GM23338 (cell line): ENCODE results near the gene OMP. TPM values are rescaled to one million over a fixed set of nuclear protein-coding genes. Genes with fewer than 3 reads are reported as not detected.

Experiments
- ATAC-seq: fragments of 200-7000 bp; cut with Tn5 transposase; 3 replicates; pipeline ENCODE4 v1.9.1; 2020
- DNase-seq: peaks from one replicate; pipeline ENCODE4 v3.0.0-alpha.2; 2015; ENCODE audit warnings: low spot score
- H2AFZ ChIP-seq: fragments of 200-600 bp; sonication (generic); 2 replicates; pipeline ENCODE4 v1.8.0; 2016; ENCODE audit warnings: antibody characterized with exemption, mild to moderate bottlenecking, moderate library complexity
- H3F3A ChIP-seq: fragments of 200-600 bp; sonication (generic); replicated peaks from 2 replicates; pipeline ENCODE4 v1.8.0; 2017; ENCODE audit warnings: antibody characterized with exemption, mixed run types, low read depth
- H3K27ac ChIP-seq: fragments of 200-600 bp; sonication (generic); 2 replicates; pipeline ENCODE4 v1.6.1; 2016; ENCODE audit warnings: low read depth
- H3K27me3 ChIP-seq: fragments of 200-600 bp; sonication (generic); 2 replicates; pipeline ENCODE4 v1.8.0; 2016; ENCODE audit warnings: mild to moderate bottlenecking, mixed run types, moderate library complexity; ENCODE audit not compliant: insufficient read depth
- H3K36me3 ChIP-seq: fragments of 200-600 bp; sonication (generic); 2 replicates; pipeline ENCODE4 v1.8.0; 2016; ENCODE audit warnings: mild to moderate bottlenecking; ENCODE audit not compliant: insufficient read depth
- H3K4me1 ChIP-seq: fragments of 200-600 bp; sonication (generic); 2 replicates; pipeline ENCODE4 v1.8.0; 2016; ENCODE audit warnings: mild to moderate bottlenecking, moderate library complexity; ENCODE audit not compliant: insufficient read depth
- H3K4me2 ChIP-seq: fragments of 200-600 bp; sonication (generic); 2 replicates; pipeline ENCODE4 v1.7.1; 2017; ENCODE audit warnings: mixed run types
- H3K4me3 ChIP-seq: fragments of 200-600 bp; sonication (generic); 2 replicates; pipeline ENCODE4 v1.6.1; 2016; ENCODE audit warnings: mixed run types
- H3K79me2 ChIP-seq: fragments of 200-600 bp; sonication (generic); replicated peaks from 2 replicates; pipeline ENCODE4 v1.8.0; 2017; ENCODE audit warnings: mild to moderate bottlenecking; ENCODE audit not compliant: insufficient read depth
- H3K9me2 ChIP-seq: fragments of 200-600 bp; sonication (generic); 2 replicates; pipeline ENCODE4 v1.8.0; 2017; ENCODE audit not compliant: insufficient read depth
- H4K20me1 ChIP-seq: fragments of 200-600 bp; sonication (generic); replicated peaks from 2 replicates; pipeline ENCODE4 v1.8.0; 2017; ENCODE audit warnings: mild to moderate bottlenecking; ENCODE audit not compliant: insufficient read depth
- H3K27ac Mint-ChIP-seq: 2 replicates; pipeline ENCODE4 v1.8.0; 2020; ENCODE audit warnings: inconsistent platforms, mild to moderate bottlenecking, moderate library complexity, mixed read lengths
- H3K27me3 Mint-ChIP-seq: 3 replicates; pipeline ENCODE4 v1.8.0; 2022; ENCODE audit warnings: low read depth, mild to moderate bottlenecking, moderate library complexity, mixed read lengths, inconsistent platforms; ENCODE audit not compliant: insufficient read depth, poor library complexity
- H3K36me3 Mint-ChIP-seq: 3 replicates; pipeline ENCODE4 v1.8.0; 2021; ENCODE audit warnings: low read depth, mild to moderate bottlenecking, inconsistent platforms, moderate library complexity, mixed read lengths
- H3K4me1 Mint-ChIP-seq: 3 replicates; pipeline ENCODE4 v1.8.0; 2020; ENCODE audit warnings: mild to moderate bottlenecking, inconsistent platforms, mixed read lengths
- H3K4me3 Mint-ChIP-seq: 3 replicates; pipeline ENCODE4 v1.8.0; 2021; ENCODE audit warnings: moderate library complexity, mild to moderate bottlenecking, inconsistent platforms, mixed read lengths
- H3K9me3 Mint-ChIP-seq: 3 replicates; pipeline ENCODE4 v1.8.0; 2020; ENCODE audit warnings: moderate library complexity, mild to moderate bottlenecking, inconsistent platforms, mixed read lengths
- EZH2 ChIP-seq: fragments of 200-600 bp; sonication (generic); IDR thresholded peaks from one replicate; pipeline ENCODE4 v1.8.0; 2017; ENCODE audit warnings: antibody characterized with exemption, mild to moderate bottlenecking, low read depth; ENCODE audit not compliant: unreplicated experiment
- JUNB ChIP-seq: IDR thresholded peaks from one replicate; pipeline ENCODE4 v1.6.1; 2016; ENCODE audit warnings: antibody characterized with exemption; ENCODE audit not compliant: unreplicated experiment
- NANOG ChIP-seq: IDR thresholded peaks from 2 replicates; pipeline ENCODE4 v1.6.1; 2016; ENCODE audit warnings: antibody characterized with exemption, borderline replicate concordance
- POLR2AphosphoS5 ChIP-seq: IDR thresholded peaks from 2 replicates; pipeline ENCODE4 v1.6.1; 2016; ENCODE audit warnings: antibody characterized with exemption, low read depth
- REST ChIP-seq: IDR thresholded peaks from one replicate; pipeline ENCODE4 v1.6.1; 2018; ENCODE audit warnings: antibody characterized with exemption; ENCODE audit not compliant: unreplicated experiment
- STAT1 ChIP-seq: IDR thresholded peaks from one replicate; pipeline ENCODE4 v1.6.1; 2016; ENCODE audit warnings: antibody characterized with exemption; ENCODE audit not compliant: unreplicated experiment
- ZNF331 ChIP-seq: fragments of 250-450 bp; sonication (Bioruptor Pico); IDR thresholded peaks from 2 replicates; pipeline ENCODE4 v1.5.0; 2020; ENCODE audit warnings: low read depth, mild to moderate bottlenecking, moderate library complexity
- polyA plus RNA-seq: library from polyadenylated mRNA; unstranded; fragments of >200 nt; fragmentation: Nextera tagmentation; extraction: Ambion mirVana; gene quantifications from 2 replicates; pipeline ENCODE4 v1.2.1, GENCODE V29; 2016
- total RNA-seq: library from RNA; depleted of rRNA; stranded (reverse); fragments of >200 nt; shearing (Covaris generic); gene quantifications from 2 replicates; pipeline ENCODE4 v1.2.3, GENCODE V29; 2014
- TF ChIP-seq, protein P1 (sequence below): fragments of 250-450 bp; sonication (Bioruptor Pico); IDR thresholded peaks from 2 replicates; pipeline ENCODE4 v1.5.0; 2020; ENCODE audit warnings: mild to moderate bottlenecking, moderate library complexity
- TF ChIP-seq, protein P2 (sequence below), 2 experiments: fragments of 200-600 bp in 1 of 2; sonication (generic) in 1 of 2; conservative IDR thresholded peaks; 2 replicates each; pipeline versions ENCODE4 v1.5.1 to v1.6.1; 2016 to 2017; ENCODE audit warnings: antibody characterized with exemption in 2 of 2, low read depth in 2 of 2, mild to moderate bottlenecking in 2 of 2, moderate library complexity in 1 of 2
- TF ChIP-seq, protein P3 (sequence below): IDR thresholded peaks from 2 replicates; pipeline ENCODE4 v1.6.1; 2016; ENCODE audit warnings: antibody characterized with exemption

Gene OMP
- total and polyA plus RNA-seq, 2 experiments from 2014 or later = 1.0 TPM; not detected in 1

GRCh38 chr11:77085652-77086051, 17.0 kb upstream of the OMP start:
- H3K4me1 ChIP-seq = no peaks in the 10 kb centered on the region
- H3K27me3 Mint-ChIP-seq = peaks cover 8% of the 10 kb centered on the region
- no peaks in the 10 kb centered on the region for H3K36me3 Mint-ChIP-seq
- ATAC-seq (no peak), DNase-seq (no peak)
- no peak overlapping the region for H3K4me2 ChIP-seq
- H4K20me1 ChIP-seq = no peaks in the 10 kb centered on the region
- peaks cover 8% of the 10 kb centered on the region; the same call in 2 of the 3 replicates for H3K4me1 Mint-ChIP-seq
- no peaks in the 10 kb centered on the region for H3F3A ChIP-seq
- H3K36me3 ChIP-seq = no peaks in the 10 kb centered on the region
- no peak overlapping the region for H3K4me3 Mint-ChIP-seq
- TF ChIP-seq EZH2 = no peak
- no peak for TF ChIP-seq STAT1
- TF ChIP-seq, protein P1, sequence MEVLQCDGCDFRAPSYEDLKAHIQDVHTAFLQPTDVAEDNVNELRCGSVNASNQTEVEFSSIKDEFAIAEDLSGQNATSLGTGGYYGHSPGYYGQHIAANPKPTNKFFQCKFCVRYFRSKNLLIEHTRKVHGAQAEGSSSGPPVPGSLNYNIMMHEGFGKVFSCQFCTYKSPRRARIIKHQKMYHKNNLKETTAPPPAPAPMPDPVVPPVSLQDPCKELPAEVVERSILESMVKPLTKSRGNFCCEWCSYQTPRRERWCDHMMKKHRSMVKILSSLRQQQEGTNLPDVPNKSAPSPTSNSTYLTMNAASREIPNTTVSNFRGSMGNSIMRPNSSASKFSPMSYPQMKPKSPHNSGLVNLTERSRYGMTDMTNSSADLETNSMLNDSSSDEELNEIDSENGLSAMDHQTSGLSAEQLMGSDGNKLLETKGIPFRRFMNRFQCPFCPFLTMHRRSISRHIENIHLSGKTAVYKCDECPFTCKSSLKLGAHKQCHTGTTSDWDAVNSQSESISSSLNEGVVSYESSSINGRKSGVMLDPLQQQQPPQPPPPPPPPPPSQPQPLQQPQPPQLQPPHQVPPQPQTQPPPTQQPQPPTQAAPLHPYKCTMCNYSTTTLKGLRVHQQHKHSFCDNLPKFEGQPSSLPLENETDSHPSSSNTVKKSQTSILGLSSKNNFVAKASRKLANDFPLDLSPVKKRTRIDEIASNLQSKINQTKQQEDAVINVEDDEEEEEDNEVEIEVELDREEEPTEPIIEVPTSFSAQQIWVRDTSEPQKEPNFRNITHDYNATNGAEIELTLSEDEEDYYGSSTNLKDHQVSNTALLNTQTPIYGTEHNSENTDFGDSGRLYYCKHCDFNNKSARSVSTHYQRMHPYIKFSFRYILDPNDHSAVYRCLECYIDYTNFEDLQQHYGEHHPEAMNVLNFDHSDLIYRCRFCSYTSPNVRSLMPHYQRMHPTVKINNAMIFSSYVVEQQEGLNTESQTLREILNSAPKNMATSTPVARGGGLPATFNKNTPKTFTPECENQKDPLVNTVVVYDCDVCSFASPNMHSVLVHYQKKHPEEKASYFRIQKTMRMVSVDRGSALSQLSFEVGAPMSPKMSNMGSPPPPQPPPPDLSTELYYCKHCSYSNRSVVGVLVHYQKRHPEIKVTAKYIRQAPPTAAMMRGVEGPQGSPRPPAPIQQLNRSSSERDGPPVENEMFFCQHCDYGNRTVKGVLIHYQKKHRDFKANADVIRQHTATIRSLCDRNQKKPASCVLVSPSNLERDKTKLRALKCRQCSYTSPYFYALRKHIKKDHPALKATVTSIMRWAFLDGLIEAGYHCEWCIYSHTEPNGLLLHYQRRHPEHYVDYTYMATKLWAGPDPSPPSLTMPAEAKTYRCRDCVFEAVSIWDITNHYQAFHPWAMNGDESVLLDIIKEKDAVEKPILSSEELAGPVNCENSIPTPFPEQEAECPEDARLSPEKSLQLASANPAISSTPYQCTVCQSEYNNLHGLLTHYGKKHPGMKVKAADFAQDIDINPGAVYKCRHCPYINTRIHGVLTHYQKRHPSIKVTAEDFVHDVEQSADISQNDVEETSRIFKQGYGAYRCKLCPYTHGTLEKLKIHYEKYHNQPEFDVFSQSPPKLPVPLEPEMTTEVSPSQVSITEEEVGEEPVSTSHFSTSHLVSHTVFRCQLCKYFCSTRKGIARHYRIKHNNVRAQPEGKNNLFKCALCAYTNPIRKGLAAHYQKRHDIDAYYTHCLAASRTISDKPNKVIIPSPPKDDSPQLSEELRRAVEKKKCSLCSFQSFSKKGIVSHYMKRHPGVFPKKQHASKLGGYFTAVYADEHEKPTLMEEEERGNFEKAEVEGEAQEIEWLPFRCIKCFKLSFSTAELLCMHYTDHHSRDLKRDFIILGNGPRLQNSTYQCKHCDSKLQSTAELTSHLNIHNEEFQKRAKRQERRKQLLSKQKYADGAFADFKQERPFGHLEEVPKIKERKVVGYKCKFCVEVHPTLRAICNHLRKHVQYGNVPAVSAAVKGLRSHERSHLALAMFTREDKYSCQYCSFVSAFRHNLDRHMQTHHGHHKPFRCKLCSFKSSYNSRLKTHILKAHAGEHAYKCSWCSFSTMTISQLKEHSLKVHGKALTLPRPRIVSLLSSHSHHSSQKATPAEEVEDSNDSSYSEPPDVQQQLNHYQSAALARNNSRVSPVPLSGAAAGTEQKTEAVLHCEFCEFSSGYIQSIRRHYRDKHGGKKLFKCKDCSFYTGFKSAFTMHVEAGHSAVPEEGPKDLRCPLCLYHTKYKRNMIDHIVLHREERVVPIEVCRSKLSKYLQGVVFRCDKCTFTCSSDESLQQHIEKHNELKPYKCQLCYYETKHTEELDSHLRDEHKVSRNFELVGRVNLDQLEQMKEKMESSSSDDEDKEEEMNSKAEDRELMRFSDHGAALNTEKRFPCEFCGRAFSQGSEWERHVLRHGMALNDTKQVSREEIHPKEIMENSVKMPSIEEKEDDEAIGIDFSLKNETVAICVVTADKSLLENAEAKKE = no peak
- no peak for TF ChIP-seq POLR2AphosphoS5
- TF ChIP-seq, protein P2, sequence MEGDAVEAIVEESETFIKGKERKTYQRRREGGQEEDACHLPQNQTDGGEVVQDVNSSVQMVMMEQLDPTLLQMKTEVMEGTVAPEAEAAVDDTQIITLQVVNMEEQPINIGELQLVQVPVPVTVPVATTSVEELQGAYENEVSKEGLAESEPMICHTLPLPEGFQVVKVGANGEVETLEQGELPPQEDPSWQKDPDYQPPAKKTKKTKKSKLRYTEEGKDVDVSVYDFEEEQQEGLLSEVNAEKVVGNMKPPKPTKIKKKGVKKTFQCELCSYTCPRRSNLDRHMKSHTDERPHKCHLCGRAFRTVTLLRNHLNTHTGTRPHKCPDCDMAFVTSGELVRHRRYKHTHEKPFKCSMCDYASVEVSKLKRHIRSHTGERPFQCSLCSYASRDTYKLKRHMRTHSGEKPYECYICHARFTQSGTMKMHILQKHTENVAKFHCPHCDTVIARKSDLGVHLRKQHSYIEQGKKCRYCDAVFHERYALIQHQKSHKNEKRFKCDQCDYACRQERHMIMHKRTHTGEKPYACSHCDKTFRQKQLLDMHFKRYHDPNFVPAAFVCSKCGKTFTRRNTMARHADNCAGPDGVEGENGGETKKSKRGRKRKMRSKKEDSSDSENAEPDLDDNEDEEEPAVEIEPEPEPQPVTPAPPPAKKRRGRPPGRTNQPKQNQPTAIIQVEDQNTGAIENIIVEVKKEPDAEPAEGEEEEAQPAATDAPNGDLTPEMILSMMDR (conservative IDR thresholded peaks at IDR 0.05; ENCODE audit: low read depth in 2 of 2) = no peak
- TF ChIP-seq JUNB = no peak
- no peak for TF ChIP-seq NANOG
- TF ChIP-seq ZNF331 = no peak
- no peak for TF ChIP-seq REST
- TF ChIP-seq, protein P3, sequence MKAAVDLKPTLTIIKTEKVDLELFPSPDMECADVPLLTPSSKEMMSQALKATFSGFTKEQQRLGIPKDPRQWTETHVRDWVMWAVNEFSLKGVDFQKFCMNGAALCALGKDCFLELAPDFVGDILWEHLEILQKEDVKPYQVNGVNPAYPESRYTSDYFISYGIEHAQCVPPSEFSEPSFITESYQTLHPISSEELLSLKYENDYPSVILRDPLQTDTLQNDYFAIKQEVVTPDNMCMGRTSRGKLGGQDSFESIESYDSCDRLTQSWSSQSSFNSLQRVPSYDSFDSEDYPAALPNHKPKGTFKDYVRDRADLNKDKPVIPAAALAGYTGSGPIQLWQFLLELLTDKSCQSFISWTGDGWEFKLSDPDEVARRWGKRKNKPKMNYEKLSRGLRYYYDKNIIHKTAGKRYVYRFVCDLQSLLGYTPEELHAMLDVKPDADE = no peak
- H3K79me2 ChIP-seq = no peaks in the 10 kb centered on the region
- no peaks in the 10 kb centered on the region for H3K27me3 ChIP-seq
- no peaks in the 10 kb centered on the region for H3K9me3 Mint-ChIP-seq
- H3K4me3 ChIP-seq = no peak overlapping the region
- H3K27ac ChIP-seq = no peak overlapping the region
- no peaks in the 10 kb centered on the region for H3K9me2 ChIP-seq
- H3K27ac Mint-ChIP-seq = no peak overlapping the region
- H2AFZ ChIP-seq = no peak overlapping the region
